Left lung (tissue), 14 donors: ENCODE measurements around the gene WWC1. TPM values are rescaled to one million over a fixed set of nuclear protein-coding genes. Genes with fewer than 3 reads are reported as not detected.
A peak's percentile ranks its signal among the peaks of the same experiment; 100 is the strongest.

Experiments used
- ATAC-seq: fragments of 200-7000 bp; cut with Tn5 transposase; one replicate; pipeline ENCODE4 v1.9.1; 2020; ENCODE audit warnings: moderate library complexity
- DNase-seq, 4 donors: peaks; one replicate each; pipeline ENCODE4 v3.0.0-alpha.2; 2013 to 2020
- H3K27ac ChIP-seq, 2 donors: fragments of 200-600 bp; sonication (generic) in 1 of 2; one replicate each; pipeline versions ENCODE4 v1.5.0 to v1.8.0; 2020 to 2021
- H3K27me3 ChIP-seq, 2 donors: fragments of 200-600 bp; sonication (generic) in 1 of 2; one replicate each; pipeline versions ENCODE4 v1.5.0 to v1.8.0; 2020 to 2021
- H3K36me3 ChIP-seq, 2 donors: fragments of 200-600 bp; sonication (generic) in 1 of 2; one replicate each; pipeline versions ENCODE4 v1.5.0 to v1.8.0; 2020 to 2021
- H3K4me1 ChIP-seq, 2 donors: fragments of 200-600 bp; one replicate each; pipeline ENCODE4 v1.8.0; 2021
- H3K4me3 ChIP-seq, 2 donors: fragments of 200-600 bp; sonication (generic) in 1 of 2; one replicate each; pipeline versions ENCODE4 v1.5.0 to v1.8.0; 2020 to 2021; ENCODE audit warnings: mild to moderate bottlenecking in 1 of 2
- H3K9me3 ChIP-seq, 2 donors: fragments of 200-600 bp; sonication (generic) in 1 of 2; one replicate each; pipeline versions ENCODE4 v1.5.0 to v1.8.0; 2020 to 2021
- intact Hi-C, 2 donors: fragments of 100-400 bp; cut with DNase I; formaldehyde crosslinking; loops; one replicate each; pipeline versions ENCODE4 v1.11.2 to v1.14.2; 2022
- long read RNA-seq, 12 donors: library from polyadenylated mRNA in 2 of 12; unstranded in 2 of 12; transcript quantifications; one replicate each; pipeline ENCODE4 v2.0.0 and lab custom pipeline, GENCODE V29; 2019 to 2026
- polyA plus RNA-seq, 6 donors: library from polyadenylated mRNA; unstranded; fragments of 120-200 nt; gene quantifications; one replicate each; pipeline ENCODE4 v1.2.1, GENCODE V29; 2013; ENCODE audit not compliant: insufficient read length in 6 of 6
- total RNA-seq, 2 donors: library from RNA; stranded (reverse); fragmentation: NEBNext Ultra II Directional; extraction: Animal tissue kit (Norgen Biotek cat#: 25700); gene quantifications; one replicate each; pipeline ENCODE4 v1.2.1, GENCODE V29; 2021
- TF ChIP-seq, protein P1 (sequence below), 2 donors: fragments of 200-600 bp; sonication (generic) in 1 of 2; IDR thresholded peaks; one replicate each; pipeline versions ENCODE4 v1.5.0 to v1.8.0; 2021; ENCODE audit warnings: antibody characterized with exemption in 2 of 2
- donor health status: DM: no; HTN: yes; CAD: no.
- donor health status: DM: no; HTN: no; CAD: no.

The WWC1 gene
- total RNA-seq: 10 to 100 TPM; 59.6 to 81.9 TPM
- polyA plus RNA-seq: 100 to 1,000 TPM in 1 of 6 donors, 10 to 100 TPM in 5; 69.0 to 128 (median 88.4) TPM
- long read RNA-seq, donor 1, full-length matches to known transcripts: 43 of 79 reads
- long read RNA-seq, donor 1, partial matches to known transcripts: 36 of 79 reads
- long read RNA-seq, donor 1, other reads (novel, unspliced or antisense): 0 of 79 reads
- long read RNA-seq, donor 2, transcript WWC1-205 (2 exons, 543 nt): major isoform, 19 of 44 reads
- long read RNA-seq, donor 2, partial matches to known transcripts: 25 of 44 reads
- long read RNA-seq, donor 2, other reads (novel, unspliced or antisense): 0 of 44 reads
- long read RNA-seq, donor 3, transcript WWC1-205 (2 exons, 543 nt): major isoform, 13 of 26 reads
- long read RNA-seq, donor 3, partial matches to known transcripts: 11 of 26 reads
- long read RNA-seq, donor 3, other reads (novel, unspliced or antisense): 0 of 26 reads
- long read RNA-seq, donor 4, partial matches to known transcripts: 7 of 16 reads
- long read RNA-seq, donor 4, other reads (novel, unspliced or antisense): 5 of 16 reads
- long read RNA-seq, donor 5, full-length matches to known transcripts: 25 of 60 reads
- long read RNA-seq, donor 5, partial matches to known transcripts: 35 of 60 reads
- long read RNA-seq, donor 5, other reads (novel, unspliced or antisense): 0 of 60 reads
- long read RNA-seq, donor 6, transcript WWC1-205 (2 exons, 543 nt): major isoform, 10 of 24 reads
- long read RNA-seq, donor 6, partial matches to known transcripts: 14 of 24 reads
- long read RNA-seq, donor 6, other reads (novel, unspliced or antisense): 0 of 24 reads
- long read RNA-seq, donor 7, full-length matches to known transcripts: 19 of 19 reads
- long read RNA-seq, donor 7, partial matches to known transcripts: 0 of 19 reads
- long read RNA-seq, donor 7, other reads (novel, unspliced or antisense): 0 of 19 reads
- long read RNA-seq, donor 8, full-length matches to known transcripts: 38 of 38 reads
- long read RNA-seq, donor 8, partial matches to known transcripts: 0 of 38 reads
- long read RNA-seq, donor 8, other reads (novel, unspliced or antisense): 0 of 38 reads
- long read RNA-seq, donor 9: 0 reads
- long read RNA-seq, donor 10, partial matches to known transcripts: 1 of 1 reads
- long read RNA-seq, donor 10, other reads (novel, unspliced or antisense): 0 of 1 reads
- long read RNA-seq, donor 11, transcript WWC1-205 (2 exons, 543 nt): major isoform, 12 of 12 reads
- long read RNA-seq, donor 11, partial matches to known transcripts: 0 of 12 reads
- long read RNA-seq, donor 11, other reads (novel, unspliced or antisense): 0 of 12 reads
- long read RNA-seq, donor 12, transcript WWC1-205 (2 exons, 543 nt): major isoform, 27 of 27 reads
- long read RNA-seq, donor 12, partial matches to known transcripts: 0 of 27 reads
- long read RNA-seq, donor 12, other reads (novel, unspliced or antisense): 0 of 27 reads

DNA sequence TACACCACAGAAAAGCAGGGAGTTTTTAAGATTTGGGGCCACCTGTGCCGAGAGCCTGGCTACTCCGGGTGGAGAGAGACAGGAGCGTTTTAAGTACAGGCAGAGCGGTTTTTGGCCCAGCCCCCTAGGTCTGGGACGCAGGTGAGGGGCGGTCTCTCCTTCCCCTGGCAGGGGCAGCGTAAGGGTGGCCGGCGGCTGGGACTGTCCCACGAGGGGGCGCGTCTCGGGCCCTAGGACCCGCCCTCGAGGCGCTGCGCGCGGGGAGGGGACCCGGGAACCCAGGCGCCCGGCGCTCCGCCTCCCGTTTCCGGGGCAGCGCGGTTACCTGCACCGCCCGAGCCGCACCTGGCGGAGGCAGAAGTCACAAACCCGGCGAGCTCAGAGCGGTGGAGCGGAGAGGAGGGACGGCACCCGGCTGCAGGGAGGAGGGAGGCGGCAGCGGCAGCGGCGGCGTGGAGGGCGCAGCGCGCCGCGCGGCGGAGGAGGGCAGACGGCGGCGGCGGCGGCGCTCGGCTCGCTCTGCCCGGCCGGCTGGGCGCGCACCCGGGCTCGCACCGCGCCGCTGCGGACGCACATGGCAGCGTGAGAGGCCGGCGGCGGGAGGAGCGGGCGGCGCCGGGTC, at the start of gene WWC1:
Gene WWC1 (plus strand): TSS at position 304 of the 622 bp plus-strand sequence. CDS start 508 bp downstream, outside the sequence.
- H3K27ac ChIP-seq: peak within 1 kb of the TSS; percentile 26 to 61
- peak; percentile 81 for ATAC-seq

DNA sequence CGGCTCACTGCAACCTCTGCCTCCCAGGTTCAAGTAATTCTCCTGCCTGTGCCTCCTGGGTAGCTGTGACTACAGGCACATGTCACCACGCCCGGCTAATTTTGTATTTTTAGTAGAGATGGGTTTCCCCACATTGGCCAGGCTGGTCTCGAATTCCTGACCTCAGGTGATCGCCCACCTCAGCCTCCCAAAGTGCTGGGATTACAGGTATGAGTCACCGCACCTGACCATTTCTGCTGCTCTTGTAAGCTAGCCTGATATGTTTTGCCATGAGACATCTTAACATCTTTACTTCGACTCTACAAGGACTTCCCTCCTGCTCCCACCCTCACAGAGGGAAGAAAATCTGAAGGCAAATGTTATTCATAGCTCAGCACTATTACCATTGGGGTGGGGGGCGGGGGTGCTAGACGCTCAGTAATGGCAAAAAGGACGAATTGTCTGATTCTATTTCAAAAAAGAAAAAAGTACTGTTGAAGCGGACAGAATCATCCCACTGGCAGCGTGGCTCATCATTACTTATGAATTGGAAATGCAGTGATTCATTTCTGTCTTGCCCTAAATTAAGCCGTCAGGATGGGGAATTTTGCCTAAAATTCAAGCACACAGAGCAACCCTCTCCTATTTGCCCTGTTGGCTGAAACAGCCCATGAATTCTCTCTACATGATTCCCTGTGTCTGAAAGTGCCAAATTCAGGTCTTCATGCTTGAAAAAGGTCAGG, 46.4 kb upstream of the WWC1 start:
- Histone ChIP-seq H3K27me3 (no peaks in the 10 kb centered on the region), H3K4me1 (no peaks in the 10 kb centered on the region), H3K36me3 (no peaks in the 10 kb centered on the region), H3K27ac (no peak overlapping the region), H3K4me3 (no peak overlapping the region), H3K9me3 (no peaks in the 10 kb centered on the region)
- intact Hi-C loops: no loop called here
- TF ChIP-seq, protein P1, sequence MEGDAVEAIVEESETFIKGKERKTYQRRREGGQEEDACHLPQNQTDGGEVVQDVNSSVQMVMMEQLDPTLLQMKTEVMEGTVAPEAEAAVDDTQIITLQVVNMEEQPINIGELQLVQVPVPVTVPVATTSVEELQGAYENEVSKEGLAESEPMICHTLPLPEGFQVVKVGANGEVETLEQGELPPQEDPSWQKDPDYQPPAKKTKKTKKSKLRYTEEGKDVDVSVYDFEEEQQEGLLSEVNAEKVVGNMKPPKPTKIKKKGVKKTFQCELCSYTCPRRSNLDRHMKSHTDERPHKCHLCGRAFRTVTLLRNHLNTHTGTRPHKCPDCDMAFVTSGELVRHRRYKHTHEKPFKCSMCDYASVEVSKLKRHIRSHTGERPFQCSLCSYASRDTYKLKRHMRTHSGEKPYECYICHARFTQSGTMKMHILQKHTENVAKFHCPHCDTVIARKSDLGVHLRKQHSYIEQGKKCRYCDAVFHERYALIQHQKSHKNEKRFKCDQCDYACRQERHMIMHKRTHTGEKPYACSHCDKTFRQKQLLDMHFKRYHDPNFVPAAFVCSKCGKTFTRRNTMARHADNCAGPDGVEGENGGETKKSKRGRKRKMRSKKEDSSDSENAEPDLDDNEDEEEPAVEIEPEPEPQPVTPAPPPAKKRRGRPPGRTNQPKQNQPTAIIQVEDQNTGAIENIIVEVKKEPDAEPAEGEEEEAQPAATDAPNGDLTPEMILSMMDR (IDR thresholded peaks at IDR 0.05): no peak
- ATAC-seq (no peak), DNase-seq (no peak)

More for the DNA sequence above, at the start of gene WWC1:
- TF ChIP-seq, protein P1 (IDR thresholded peaks at IDR 0.05): no peak
- H3K9me3 ChIP-seq: no peaks in the 10 kb centered on the region
- intact Hi-C loops: no loop called here
- H3K36me3 ChIP-seq: no peaks in the 10 kb centered on the region
- H3K27me3 ChIP-seq: peaks cover 0 to 78% of the 10 kb centered on the region in 2 donors
- H3K4me3 ChIP-seq: peak within 1 kb of the TSS; percentile 46 to 53
- peak; percentile 59 to 94 (median 85) for DNase-seq
- H3K4me1 ChIP-seq: peaks cover 3 to 4% of the 10 kb centered on the region in 2 donors

DNA sequence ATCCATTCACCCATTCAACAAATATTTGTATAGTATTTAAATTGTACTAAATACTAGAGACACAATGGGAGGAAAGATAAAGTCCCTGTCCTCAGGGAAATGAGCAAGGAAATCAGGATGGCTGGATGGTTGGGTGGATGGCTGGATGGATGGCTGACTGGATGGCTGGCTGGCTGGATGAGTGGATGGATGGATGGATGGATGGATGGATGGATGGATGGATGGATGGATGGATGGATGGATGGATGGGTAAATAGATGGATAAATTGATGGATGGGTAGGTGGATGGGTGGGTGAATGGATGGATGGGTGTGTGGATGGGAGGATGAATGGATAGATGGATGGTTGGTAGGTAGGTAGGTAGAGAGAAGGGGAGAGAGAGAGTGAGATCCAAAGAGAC, 41.5 kb upstream of the WWC1 start:
- Histone ChIP-seq H3K4me1 (no peaks in the 10 kb centered on the region), H3K9me3 (no peaks in the 10 kb centered on the region), H3K27ac (no peak overlapping the region), H3K27me3 (no peaks in the 10 kb centered on the region), H3K4me3 (no peak overlapping the region), H3K36me3 (no peaks in the 10 kb centered on the region)
- TF ChIP-seq, protein P1 (IDR thresholded peaks at IDR 0.05): no peak
- DNase-seq (no peak), ATAC-seq (no peak)
- intact Hi-C loops: no loop called here

DNA sequence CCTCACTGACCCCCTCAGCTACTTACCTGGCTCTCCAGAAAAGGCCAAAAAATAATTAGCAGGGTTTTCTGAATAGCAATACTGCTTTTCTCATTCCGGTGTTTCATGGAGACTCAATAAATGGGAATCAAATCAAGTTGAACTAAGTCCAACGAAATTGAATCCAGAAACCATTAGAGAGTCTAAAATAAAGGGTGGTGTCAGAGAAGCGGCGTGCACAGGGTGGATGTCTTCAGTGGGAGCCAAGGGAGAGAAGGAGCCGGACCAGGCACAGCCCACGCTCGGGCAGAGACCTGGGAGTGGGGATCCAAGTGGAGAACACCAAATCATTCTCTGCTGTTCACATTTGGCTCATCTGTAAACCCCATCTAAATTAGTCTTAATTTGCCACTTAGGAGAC, 40.2 kb upstream of the WWC1 start:
- H3K36me3 ChIP-seq: no peaks in the 10 kb centered on the region
- no peak for DNase-seq
- no peaks in the 10 kb centered on the region for H3K9me3 ChIP-seq
- intact Hi-C loops: no loop called here
- no peak for ATAC-seq
- no peak overlapping the region for H3K27ac ChIP-seq
- no peaks in the 10 kb centered on the region for H3K4me1 ChIP-seq
- TF ChIP-seq, protein P1 (IDR thresholded peaks at IDR 0.05): no peak
- H3K4me3 ChIP-seq: no peak overlapping the region
- no peaks in the 10 kb centered on the region for H3K27me3 ChIP-seq
